Mucosa of descending colon (tissue), 3 donors: ENCODE measurements around the gene DAPK1. TPM values are rescaled to one million over a fixed set of nuclear protein-coding genes. Genes with fewer than 3 reads are reported as not detected.

Source experiments
- ATAC-seq: fragments of 200-7000 bp; cut with Tn5 transposase; one replicate; pipeline ENCODE4 v1.9.1; 2020; ENCODE audit warnings: mild to moderate bottlenecking, moderate library complexity
- DNase-seq, 3 donors: peaks; one replicate each; pipeline ENCODE4 v3.0.0-alpha.2; 2020
- H3K36me3 ChIP-seq: fragments of 200-600 bp; one replicate; pipeline ENCODE4 v1.8.0; 2021; ENCODE audit warnings: low read depth, mild to moderate bottlenecking
- H3K4me1 ChIP-seq: fragments of 200-600 bp; one replicate; pipeline ENCODE4 v1.8.0; 2021; ENCODE audit warnings: low read depth, mild to moderate bottlenecking
- H3K4me3 ChIP-seq: fragments of 200-600 bp; one replicate; pipeline ENCODE4 v1.8.0; 2021; ENCODE audit warnings: mild to moderate bottlenecking
- H3K9me3 ChIP-seq: fragments of 200-600 bp; one replicate; pipeline ENCODE4 v1.8.0; 2021; ENCODE audit warnings: mild to moderate bottlenecking
- intact Hi-C, 2 donors: fragments of 100-400 bp; cut with DNase I in 1 of 2; cut with micrococcal nuclease in 1 of 2; formaldehyde crosslinking; loops; one replicate each; pipeline versions ENCODE4 v1.11.0 to v1.11.1; 2022; cut with DNase I, micrococcal nuclease
- total RNA-seq, 3 donors: library from RNA; stranded (reverse); fragmentation: NEBNext Ultra II Directional in 2 of 3; extraction: Animal tissue kit (Norgen Biotek cat#: 25700) in 2 of 3; gene quantifications; one replicate each; pipeline versions ENCODE4 v1.2.1 to v1.2.4, GENCODE V29; 2021 to 2023
- TF ChIP-seq, protein P1 (sequence below): fragments of 200-600 bp; IDR thresholded peaks from one replicate; pipeline ENCODE4 v1.8.0; 2022; ENCODE audit warnings: antibody characterized with exemption, mild to moderate bottlenecking
- donor health status: DM: no; HTN: no; CAD: no; lungs with moderate emphysema.
- donor health status: DM: no; HTN: no; CAD: no.
- donor health status: DM: no; HTN: yes; CAD: no.

Gene DAPK1
- total RNA-seq, 3 donors from 2014 or later, result 22.2 to 98.7 (median 25.9) TPM

GRCh38 chr9:87659534-87660419 lies 162.1 kb downstream of the DAPK1 start:
- Histone ChIP-seq H3K4me3 (no peak overlapping the region), H3K4me1 (no peaks in the 10 kb centered on the region), H3K36me3 (no peaks in the 10 kb centered on the region), H3K9me3 (no peaks in the 10 kb centered on the region)
- TF ChIP-seq, protein P1, sequence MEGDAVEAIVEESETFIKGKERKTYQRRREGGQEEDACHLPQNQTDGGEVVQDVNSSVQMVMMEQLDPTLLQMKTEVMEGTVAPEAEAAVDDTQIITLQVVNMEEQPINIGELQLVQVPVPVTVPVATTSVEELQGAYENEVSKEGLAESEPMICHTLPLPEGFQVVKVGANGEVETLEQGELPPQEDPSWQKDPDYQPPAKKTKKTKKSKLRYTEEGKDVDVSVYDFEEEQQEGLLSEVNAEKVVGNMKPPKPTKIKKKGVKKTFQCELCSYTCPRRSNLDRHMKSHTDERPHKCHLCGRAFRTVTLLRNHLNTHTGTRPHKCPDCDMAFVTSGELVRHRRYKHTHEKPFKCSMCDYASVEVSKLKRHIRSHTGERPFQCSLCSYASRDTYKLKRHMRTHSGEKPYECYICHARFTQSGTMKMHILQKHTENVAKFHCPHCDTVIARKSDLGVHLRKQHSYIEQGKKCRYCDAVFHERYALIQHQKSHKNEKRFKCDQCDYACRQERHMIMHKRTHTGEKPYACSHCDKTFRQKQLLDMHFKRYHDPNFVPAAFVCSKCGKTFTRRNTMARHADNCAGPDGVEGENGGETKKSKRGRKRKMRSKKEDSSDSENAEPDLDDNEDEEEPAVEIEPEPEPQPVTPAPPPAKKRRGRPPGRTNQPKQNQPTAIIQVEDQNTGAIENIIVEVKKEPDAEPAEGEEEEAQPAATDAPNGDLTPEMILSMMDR, result no peak
- no peak for DNase-seq
- no peak for ATAC-seq
- intact Hi-C loops, result no loop called here

GRCh38 chr9:87661241-87661640 lies 163.6 kb downstream of the DAPK1 start:
- H3K36me3 ChIP-seq, result no peaks in the 10 kb centered on the region
- H3K4me3 ChIP-seq, result no peak overlapping the region
- no peak for ATAC-seq
- TF ChIP-seq, protein P1, result no peak
- no peak for DNase-seq
- H3K9me3 ChIP-seq, result no peaks in the 10 kb centered on the region
- intact Hi-C loops, result no loop called here
- H3K4me1 ChIP-seq, result no peaks in the 10 kb centered on the region

- intact Hi-C loops, result loop anchor here in 1 of 2 donors (2.0 kb wide), 1 partner anchor 326 kb away; no protein-coding TSS in a partner anchor
- no peaks in the 10 kb centered on the region for H3K4me1 ChIP-seq
- no peaks in the 10 kb centered on the region for H3K36me3 ChIP-seq
- TF ChIP-seq, protein P1, result peak; percentile 58
- ATAC-seq (peak; percentile 93), DNase-seq (peak; percentile 73 to 89 (median 89))
- peaks cover 8% of the 10 kb centered on the region for H3K9me3 ChIP-seq
- H3K4me3 ChIP-seq, result no peak overlapping the region
Observed at GRCh38 chr9:87662808-87663528, 165.3 kb downstream of the DAPK1 start.

- Histone ChIP-seq H3K4me3 (no peak overlapping the region), H3K9me3 (peaks cover 8% of the 10 kb centered on the region), H3K4me1 (no peaks in the 10 kb centered on the region), H3K36me3 (no peaks in the 10 kb centered on the region)
- DNase-seq (no peak), ATAC-seq (no peak)
- intact Hi-C loops, result loop anchor here in 1 of 2 donors (2.0 kb wide), 1 partner anchor 327 kb away; no protein-coding TSS in a partner anchor
- TF ChIP-seq, protein P1, result no peak
Observed at GRCh38 chr9:87663556-87663955, 165.9 kb downstream of the DAPK1 start.

DNA sequence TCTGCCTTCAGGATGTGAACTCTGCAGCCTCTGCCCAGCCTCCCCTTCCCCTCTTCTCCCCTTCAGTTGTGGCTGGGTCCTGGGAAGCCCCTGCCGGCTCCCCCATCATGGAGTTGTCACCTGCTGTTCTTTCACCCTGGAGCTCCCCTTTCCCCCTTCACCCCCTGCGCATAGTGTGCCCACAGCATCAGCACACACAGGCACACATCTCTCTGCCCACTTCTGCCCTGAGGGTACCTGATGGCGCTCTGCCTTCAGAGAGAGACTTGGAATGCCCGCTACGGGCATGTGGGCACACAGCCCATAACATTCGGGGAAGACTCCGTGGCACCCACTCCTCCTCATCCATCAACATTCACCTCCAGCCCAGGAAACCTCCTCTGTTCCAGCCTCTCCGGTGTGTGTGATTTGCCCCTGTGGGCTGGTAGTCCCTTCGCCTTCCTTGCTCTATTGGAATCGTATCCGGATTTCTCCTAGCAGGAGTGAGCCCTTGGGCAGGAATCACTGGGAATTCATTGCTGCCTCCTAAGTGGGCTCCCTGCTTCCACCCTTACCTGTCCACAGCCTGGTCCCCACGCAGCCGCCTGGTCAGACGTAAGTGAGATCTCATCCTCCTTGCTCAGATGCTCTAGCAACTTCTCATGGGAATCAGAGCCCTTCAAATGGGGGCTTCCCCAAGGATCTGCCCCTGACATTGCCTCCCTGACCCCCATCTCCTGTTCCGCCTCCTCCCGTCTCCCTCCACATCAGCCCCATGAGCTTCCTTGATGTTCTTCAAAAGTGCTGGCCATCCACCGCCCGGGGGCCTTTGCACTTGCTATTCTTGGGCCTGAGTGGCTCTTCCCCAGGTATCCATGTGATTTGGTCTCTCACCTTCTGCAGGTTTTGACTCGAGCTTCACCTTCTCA lies 166.7 kb downstream of the DAPK1 start:
- intact Hi-C loops, result loop anchor here in 1 of 2 donors (5.0 kb wide), 1 partner anchor 327 kb away; no protein-coding TSS in a partner anchor
- H3K4me3 ChIP-seq, result no peak overlapping the region
- H3K9me3 ChIP-seq, result peaks cover 8% of the 10 kb centered on the region
- TF ChIP-seq, protein P1, result no peak
- no peak for ATAC-seq
- no peak for DNase-seq
- H3K36me3 ChIP-seq, result no peaks in the 10 kb centered on the region
- H3K4me1 ChIP-seq, result no peaks in the 10 kb centered on the region
